ENCODE measurements around the gene ANO8.

Gene ANO8

GRCh38 chr19:17341845-17342244, 7.2 kb upstream of the ANO8 start:
- FAIRE-seq = no peak
- TF ChIP-seq POLR2A (IDR thresholded peaks at IDR 0.05; ENCODE audit: low read depth, low read length) (no peak), TAF1 (IDR thresholded peaks at IDR 0.05; ENCODE audit: borderline replicate concordance, low read depth, low read length) (no peak), POLR2AphosphoS5 (IDR thresholded peaks at IDR 0.05; ENCODE audit: low read depth, low read length) (no peak)
- DNase-seq (ENCODE audit: insufficient read length) = no peak

GRCh38 chr19:17341386-17341785, 6.7 kb upstream of the ANO8 start:
- TF ChIP-seq POLR2AphosphoS5 (IDR thresholded peaks at IDR 0.05; ENCODE audit: low read depth, low read length) (no peak), TAF1 (IDR thresholded peaks at IDR 0.05; ENCODE audit: borderline replicate concordance, low read depth, low read length) (no peak), POLR2A (IDR thresholded peaks at IDR 0.05; ENCODE audit: low read depth, low read length) (no peak)
- FAIRE-seq = no peak
- DNase-seq (ENCODE audit: insufficient read length) = no peak

GRCh38 chr19:17340871-17341357, 6.3 kb upstream of the ANO8 start:
- no peak for DNase-seq (ENCODE audit: insufficient read length)
- FAIRE-seq = no peak
- TF ChIP-seq POLR2AphosphoS5 (IDR thresholded peaks at IDR 0.05; ENCODE audit: low read depth, low read length) (no peak), TAF1 (IDR thresholded peaks at IDR 0.05; ENCODE audit: borderline replicate concordance, low read depth, low read length) (no peak), POLR2A (IDR thresholded peaks at IDR 0.05; ENCODE audit: low read depth, low read length) (no peak)

- TF ChIP-seq POLR2AphosphoS5 (IDR thresholded peaks at IDR 0.05; ENCODE audit: low read depth, low read length) (no peak), POLR2A (IDR thresholded peaks at IDR 0.05; ENCODE audit: low read depth, low read length) (no peak), TAF1 (IDR thresholded peaks at IDR 0.05; ENCODE audit: borderline replicate concordance, low read depth, low read length) (no peak)
- FAIRE-seq (no peak), DNase-seq (ENCODE audit: insufficient read length) (no peak)
These were observed 5.7 kb upstream of the ANO8 start for GRCh38 chr19:17340302-17340870.

- FAIRE-seq (no peak), DNase-seq (ENCODE audit: insufficient read length) (no peak)
- TF ChIP-seq TAF1 (IDR thresholded peaks at IDR 0.05; ENCODE audit: borderline replicate concordance, low read depth, low read length) (no peak), POLR2AphosphoS5 (IDR thresholded peaks at IDR 0.05; ENCODE audit: low read depth, low read length) (no peak), POLR2A (IDR thresholded peaks at IDR 0.05; ENCODE audit: low read depth, low read length) (no peak)
These were observed 4.6 kb upstream of the ANO8 start for GRCh38 chr19:17339088-17339741.

GRCh38 chr19:17338433-17339078, 3.9 kb upstream of the ANO8 start:
- DNase-seq (ENCODE audit: insufficient read length) (no peak), FAIRE-seq (no peak)
- no peak for TF ChIP-seq POLR2AphosphoS5 (IDR thresholded peaks at IDR 0.05; ENCODE audit: low read depth, low read length)
- TF ChIP-seq POLR2A (IDR thresholded peaks at IDR 0.05; ENCODE audit: low read depth, low read length) = no peak
- TF ChIP-seq TAF1 (IDR thresholded peaks at IDR 0.05; ENCODE audit: borderline replicate concordance, low read depth, low read length) = no peak

GRCh38 chr19:17337675-17338432, 3.2 kb upstream of the ANO8 start:
- TF ChIP-seq POLR2A (IDR thresholded peaks at IDR 0.05; ENCODE audit: low read depth, low read length) (no peak), TAF1 (IDR thresholded peaks at IDR 0.05; ENCODE audit: borderline replicate concordance, low read depth, low read length) (no peak)
- FAIRE-seq (no peak), DNase-seq (ENCODE audit: insufficient read length) (peak; percentile 62)

- TF ChIP-seq POLR2AphosphoS5 (IDR thresholded peaks at IDR 0.05; ENCODE audit: low read depth, low read length) (peak; percentile 52; the same call in 1 of the 2 replicates), TAF1 (IDR thresholded peaks at IDR 0.05; ENCODE audit: borderline replicate concordance, low read depth, low read length) (0 out of 2 replicates have a peak, but pooled peaks have one; percentile 65), POLR2A (IDR thresholded peaks at IDR 0.05; ENCODE audit: low read depth, low read length) (peak; percentile 79)
- FAIRE-seq (peak; percentile 100), DNase-seq (ENCODE audit: insufficient read length) (peak; percentile 96)
These were observed 2.4 kb upstream of the ANO8 start, which contains the start of gene GTPBP3 for GRCh38 chr19:17336872-17337674. Gene GTPBP3, plus strand, starts transcription at chr19:17337553. Its CDS starts 59 bp downstream, at chr19:17337612.

- FAIRE-seq (no peak), DNase-seq (ENCODE audit: insufficient read length) (no peak)
- TF ChIP-seq POLR2A (IDR thresholded peaks at IDR 0.05; ENCODE audit: low read depth, low read length) (no peak), POLR2AphosphoS5 (IDR thresholded peaks at IDR 0.05; ENCODE audit: low read depth, low read length) (no peak), TAF1 (IDR thresholded peaks at IDR 0.05; ENCODE audit: borderline replicate concordance, low read depth, low read length) (no peak)
These were observed 920 bp upstream of the ANO8 start for GRCh38 chr19:17335575-17335974.

GRCh38 chr19:17333611-17334413, 843 bp downstream of the ANO8 start:
- FAIRE-seq = peak; percentile 58
- DNase-seq (ENCODE audit: insufficient read length) = peak; percentile 74

More at GRCh38 chr19:17333611-17334413, 843 bp downstream of the ANO8 start:
- no peak for TF ChIP-seq TAF1 (IDR thresholded peaks at IDR 0.05; ENCODE audit: borderline replicate concordance, low read depth, low read length)
- no peak for TF ChIP-seq POLR2AphosphoS5 (IDR thresholded peaks at IDR 0.05; ENCODE audit: low read depth, low read length)
- TF ChIP-seq POLR2A (IDR thresholded peaks at IDR 0.05; ENCODE audit: low read depth, low read length) = no peak

All from GM12892 (cell line).